ENCODE data around the gene GPX6. TPM values are rescaled to one million over a fixed set of nuclear protein-coding genes. Genes with fewer than 3 reads are reported as not detected.

Gene GPX6
- total RNA-seq, 3 donors from 2014 or later (not counting 1 experiment from before 2014, with no cell fraction given), result not detected

- no peak overlapping the region for H3K4me3 Mint-ChIP-seq
- no peak for DNase-seq
Observed at GRCh38 chr6:28485482-28485881, 30.1 kb downstream of the GPX6 start.

GRCh38 chr6:28480253-28480932, 35.2 kb downstream of the GPX6 start:
- no peaks in the 10 kb centered on the region for H3K9me3 ChIP-seq (ENCODE audit: control insufficient read depth, insufficient read depth, low read length)
- no peaks in the 10 kb centered on the region for H3K36me3 Mint-ChIP-seq
- TF ChIP-seq CTCF (IDR thresholded peaks at IDR 0.05), result no peak

More at GRCh38 chr6:28485482-28485881, 30.1 kb downstream of the GPX6 start:
- Histone ChIP-seq H3K4me1 (ENCODE audit: control insufficient read depth, insufficient read depth, low read length) (peaks cover 9% of the 10 kb centered on the region), H3K27me3 (ENCODE audit: control insufficient read depth, insufficient read depth, low read length) (peaks cover 31% of the 10 kb centered on the region), H3K27ac (ENCODE audit: low read length) (no peak overlapping the region), H3K36me3 (ENCODE audit: control insufficient read depth, insufficient read depth, low read length) (no peaks in the 10 kb centered on the region), H3K9me3 (ENCODE audit: control insufficient read depth, insufficient read depth, low read length) (no peaks in the 10 kb centered on the region), H3K4me3 (ENCODE audit: low read length) (no peak overlapping the region)
- no peak for TF ChIP-seq CTCF (IDR thresholded peaks at IDR 0.05)
- Mint-ChIP-seq H3K9me3 (no peaks in the 10 kb centered on the region), H3K27me3 (ENCODE audit: low read depth in 2 of 2) (peaks cover 30 to 84% of the 10 kb centered on the region in 2 donors), H3K4me1 (peaks cover 13 to 17% of the 10 kb centered on the region in 2 donors), H3K36me3 (peaks cover 4% of the 10 kb centered on the region), H3K27ac (no peak overlapping the region)
- intact Hi-C loops (cut with micrococcal nuclease), result no loop called here
- WGBS (ENCODE audit: insufficient coverage), result 77% methylated on average over 3 of the region's 3 CpGs
- no peak for ATAC-seq

DNA sequence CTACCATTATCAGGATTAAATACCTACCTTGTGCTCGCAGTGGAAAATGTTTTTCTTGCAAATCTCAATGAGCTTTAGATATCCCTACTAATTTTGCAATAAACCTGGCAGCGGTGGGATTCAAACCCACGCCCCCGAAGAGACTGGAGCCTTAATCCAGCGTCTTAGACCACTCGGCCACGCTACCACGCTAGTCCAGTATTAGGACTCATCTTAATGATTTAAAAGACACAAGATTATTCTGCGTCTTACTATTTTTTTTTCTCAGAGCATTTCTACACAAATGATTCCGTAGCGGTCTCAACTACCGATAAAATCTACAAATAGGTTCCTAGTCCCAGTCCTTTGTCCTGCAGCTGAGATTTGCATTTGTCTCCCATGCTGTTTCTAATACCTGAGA, 37.1 kb downstream of the GPX6 start:
- Histone ChIP-seq H3K27ac (ENCODE audit: low read length) (no peak overlapping the region), H3K27me3 (ENCODE audit: control insufficient read depth, insufficient read depth, low read length) (peaks cover 29% of the 10 kb centered on the region), H3K9me3 (ENCODE audit: control insufficient read depth, insufficient read depth, low read length) (no peaks in the 10 kb centered on the region), H3K4me1 (ENCODE audit: control insufficient read depth, insufficient read depth, low read length) (no peaks in the 10 kb centered on the region), H3K4me3 (ENCODE audit: low read length) (no peak overlapping the region), H3K36me3 (ENCODE audit: control insufficient read depth, insufficient read depth, low read length) (no peaks in the 10 kb centered on the region)
- ATAC-seq (no peak), DNase-seq (no peak)
- Mint-ChIP-seq H3K27ac (no peak overlapping the region), H3K9me3 (no peaks in the 10 kb centered on the region), H3K36me3 (no peaks in the 10 kb centered on the region), H3K4me3 (no peak overlapping the region), H3K27me3 (ENCODE audit: low read depth in 2 of 2) (peaks cover 42 to 92% of the 10 kb centered on the region in 2 donors), H3K4me1 (peaks cover 0 to 5% of the 10 kb centered on the region in 2 donors)
- WGBS (ENCODE audit: insufficient coverage), result 66% methylated on average over 12 of the region's 12 CpGs
- intact Hi-C loops (cut with micrococcal nuclease), result no loop called here
- no peak for TF ChIP-seq CTCF (IDR thresholded peaks at IDR 0.05)

More at GRCh38 chr6:28480253-28480932, 35.2 kb downstream of the GPX6 start:
- Mint-ChIP-seq H3K9me3 (no peaks in the 10 kb centered on the region), H3K4me1 (peaks cover 0 to 5% of the 10 kb centered on the region in 2 donors), H3K27ac (no peak overlapping the region), H3K4me3 (no peak overlapping the region), H3K27me3 (ENCODE audit: low read depth in 2 of 2) (peaks cover 40 to 86% of the 10 kb centered on the region in 2 donors)
- 67% methylated on average over 9 of the region's 9 CpGs for WGBS (ENCODE audit: insufficient coverage)
- peaks cover 20% of the 10 kb centered on the region for H3K27me3 ChIP-seq (ENCODE audit: control insufficient read depth, insufficient read depth, low read length)
- intact Hi-C loops (cut with micrococcal nuclease), result no loop called here
- no peak overlapping the region for H3K4me3 ChIP-seq (ENCODE audit: low read length)
- DNase-seq, result no peak
- no peak overlapping the region for H3K27ac ChIP-seq (ENCODE audit: low read length)
- H3K4me1 ChIP-seq (ENCODE audit: control insufficient read depth, insufficient read depth, low read length), result no peaks in the 10 kb centered on the region
- ATAC-seq, result no peak
- no peaks in the 10 kb centered on the region for H3K36me3 ChIP-seq (ENCODE audit: control insufficient read depth, insufficient read depth, low read length)

All from natural killer cell (primary cell).